ENCODE measurements around the gene SLC36A1. TPM values are rescaled to one million over a fixed set of nuclear protein-coding genes. Genes with fewer than 3 reads are reported as not detected.
"Not testable (repeated sequence)": the region's sequence is repeated elsewhere in the genome, so short reads cannot be mapped to it uniquely, and the experiment has no call there.

The SLC36A1 gene
- polyA plus RNA-seq (2012; ENCODE audit: insufficient read depth, insufficient read length), result 7.1 TPM

- peak; percentile 78 for DNase-seq (ENCODE audit: low read depth, low spot score)
- H3K4me3 ChIP-seq (ENCODE audit: low read length), result peak within 1 kb of the TSS; percentile 88
Measured at GRCh38 chr5:151447174-151448037, at the start of gene SLC36A1. SLC36A1 (plus strand) TSS chr5:151447603; CDS start chr5:151458793, 11,190 bp downstream.

- no peak overlapping the region for H3K4me3 ChIP-seq (ENCODE audit: low read length)
- DNase-seq (ENCODE audit: low read depth, low spot score), result no peak
Measured at GRCh38 chr5:151405334-151406160, 41.9 kb upstream of the SLC36A1 start.

GRCh38 chr5:151406322-151406947, 41.0 kb upstream of the SLC36A1 start:
- no peak overlapping the region for H3K4me3 ChIP-seq (ENCODE audit: low read length)
- DNase-seq (ENCODE audit: low read depth, low spot score), result no peak

GRCh38 chr5:151408591-151409230, 38.7 kb upstream of the SLC36A1 start:
- DNase-seq (ENCODE audit: low read depth, low spot score), result no peak
- H3K4me3 ChIP-seq (ENCODE audit: low read length), result no peak overlapping the region

GRCh38 chr5:151413800-151414199, 33.6 kb upstream of the SLC36A1 start:
- no peak for DNase-seq (ENCODE audit: low read depth, low spot score)
- H3K4me3 ChIP-seq (ENCODE audit: low read length), result no peak overlapping the region

- DNase-seq (ENCODE audit: low read depth, low spot score), result no peak
- no peak overlapping the region for H3K4me3 ChIP-seq (ENCODE audit: low read length)
Measured at GRCh38 chr5:151414536-151414935, 32.9 kb upstream of the SLC36A1 start.

- no peak for DNase-seq (ENCODE audit: low read depth, low spot score)
- no peak overlapping the region for H3K4me3 ChIP-seq (ENCODE audit: low read length)
Measured at GRCh38 chr5:151417712-151418111, 29.7 kb upstream of the SLC36A1 start.

GRCh38 chr5:151420127-151420526, 27.3 kb upstream of the SLC36A1 start:
- no peak overlapping the region for H3K4me3 ChIP-seq (ENCODE audit: low read length)
- DNase-seq (ENCODE audit: low read depth, low spot score), result no peak

GRCh38 chr5:151424892-151425523, 22.4 kb upstream of the SLC36A1 start:
- no peak for DNase-seq (ENCODE audit: low read depth, low spot score)
- no peak overlapping the region for H3K4me3 ChIP-seq (ENCODE audit: low read length)

GRCh38 chr5:151426347-151426746, 21.1 kb upstream of the SLC36A1 start:
- DNase-seq (ENCODE audit: low read depth, low spot score); H3K4me3 ChIP-seq (ENCODE audit: low read length): not testable (repeated sequence)

- DNase-seq (ENCODE audit: low read depth, low spot score), result no peak
- H3K4me3 ChIP-seq (ENCODE audit: low read length), result no peak overlapping the region
Measured at GRCh38 chr5:151427258-151427657, 20.1 kb upstream of the SLC36A1 start.

GRCh38 chr5:151430731-151431130, 16.7 kb upstream of the SLC36A1 start:
- DNase-seq (ENCODE audit: low read depth, low spot score), result no peak
- H3K4me3 ChIP-seq (ENCODE audit: low read length), result no peak overlapping the region

- no peak for DNase-seq (ENCODE audit: low read depth, low spot score)
- no peak overlapping the region for H3K4me3 ChIP-seq (ENCODE audit: low read length)
Measured at GRCh38 chr5:151431666-151432065, 15.7 kb upstream of the SLC36A1 start.

- DNase-seq (ENCODE audit: low read depth, low spot score), result no peak
- no peak overlapping the region for H3K4me3 ChIP-seq (ENCODE audit: low read length)
Measured at GRCh38 chr5:151432210-151432609, 15.2 kb upstream of the SLC36A1 start.

- no peak for DNase-seq (ENCODE audit: low read depth, low spot score)
- no peak overlapping the region for H3K4me3 ChIP-seq (ENCODE audit: low read length)
Measured at GRCh38 chr5:151434570-151435237, 12.7 kb upstream of the SLC36A1 start.

- H3K4me3 ChIP-seq (ENCODE audit: low read length), result peak overlapping the region; percentile 88
- no peak for DNase-seq (ENCODE audit: low read depth, low spot score)
Measured at GRCh38 chr5:151448038-151448985, 909 bp downstream of the SLC36A1 start.

GRCh38 chr5:151449297-151449696, 1.9 kb downstream of the SLC36A1 start:
- DNase-seq (ENCODE audit: low read depth, low spot score), result no peak
- no peak overlapping the region for H3K4me3 ChIP-seq (ENCODE audit: low read length)
